HCT116 (cell line): ENCODE measurements around the gene ATP1A2. TPM values are rescaled to one million over a fixed set of nuclear protein-coding genes. Genes with fewer than 3 reads are reported as not detected.

Source experiments
- ATAC-seq: fragments of 200-7000 bp; cut with Tn5 transposase; 2 replicates; pipeline ENCODE4 v1.9.1; 2020; ENCODE audit warnings: mild to moderate bottlenecking, moderate library complexity
- BruUV-seq: library from RNA; stranded (reverse); fragments of 400-500 nt; replicated peaks from 2 replicates; lab custom pipeline; 2021; lab: Mats Ljungman, UMichigan
- CTCF ChIA-PET: fragments of 300-600 bp; sonication (Branson Sonifier 250); formaldehyde crosslinking; loops from one replicate; lab custom pipeline; 2021; ENCODE audit warnings: antibody characterized with exemption; lab: Charles Lee
- POLR2A ChIA-PET: fragments of 300-600, 350-600 bp; sonication (Branson Sonifier 250); formaldehyde crosslinking; loops from one replicate; lab custom pipeline; 2021; ENCODE audit warnings: antibody characterized with exemption; lab: Charles Lee
- RAD21 ChIA-PET, 2 experiments: fragments of 300-600 bp; sonication (Branson Sonifier 250); formaldehyde crosslinking; loops; one replicate each; lab custom pipeline; 2023; ENCODE audit warnings: low total read pairs in 2 of 2; ENCODE audit not compliant: uncharacterized antibody in 2 of 2, unreplicated experiment in 2 of 2, low non-redundant PET in 1 of 2; lab: Charles Lee
- DNase-seq: peaks from one replicate; pipeline ENCODE4 v3.0.0-alpha.2; 2010; ENCODE audit warnings: low read depth, low spot score
- H2AFZ ChIP-seq: fragments of 200-600 bp; shearing (Covaris generic), sonication (generic); 2 replicates; pipeline ENCODE4 v1.6.1; 2017; ENCODE audit warnings: low read depth, mixed run types, mixed read lengths, antibody characterized with exemption, low read length; ENCODE audit not compliant: poor library complexity, severe bottlenecking
- H3K27ac ChIP-seq: 2 replicates; pipeline ENCODE4 v1.5.1; 2012; ENCODE audit warnings: low read depth, low read length
- H3K27me3 ChIP-seq: fragments of 200-600 bp; sonication (generic); 2 replicates; pipeline ENCODE4 v1.6.1; 2016; ENCODE audit warnings: mixed run types, low read length, mixed read lengths; ENCODE audit not compliant: insufficient read depth
- H3K36me3 ChIP-seq, 2 experiments: fragments of 200-500 bp in 1 of 2; fragments of 200-600 bp in 1 of 2; sonication (Bioruptor generic) in 1 of 2; sonication (generic) in 1 of 2; 2 replicates each; pipeline versions ENCODE4 v1.5.1 to v1.6.1; 2014 to 2016; ENCODE audit warnings: low read length in 2 of 2, inconsistent platforms in 1 of 2, mixed read lengths in 1 of 2, mixed run types in 1 of 2; ENCODE audit not compliant: insufficient read depth in 2 of 2, control insufficient read depth in 1 of 2
- H3K4me1 ChIP-seq, 2 experiments: fragments of 200-600 bp in 1 of 2; sonication (generic) in 1 of 2; 2 replicates each; pipeline versions ENCODE4 v1.5.1 to v1.6.1; 2012 to 2017; ENCODE audit warnings: low read length in 2 of 2, inconsistent platforms in 1 of 2, mild to moderate bottlenecking in 1 of 2, mixed read lengths in 1 of 2, mixed run types in 1 of 2, moderate library complexity in 1 of 2; ENCODE audit not compliant: insufficient read depth in 2 of 2, control insufficient read depth in 1 of 2
- H3K4me2 ChIP-seq: fragments of 200-600 bp; sonication (generic); 2 replicates; pipeline ENCODE4 v1.6.1; 2017; ENCODE audit warnings: mixed run types, low read length, mixed read lengths
- H3K4me3 ChIP-seq, 2 experiments: fragments of 200-600 bp in 1 of 2; sonication (generic) in 1 of 2; replicated peaks in 1 of 2; 2 replicates each; pipeline ENCODE4 v1.5.1; 2011 to 2016; ENCODE audit warnings: low read length in 2 of 2, control low read depth in 1 of 2, low read depth in 1 of 2, mild to moderate bottlenecking in 1 of 2, mixed read lengths in 1 of 2, mixed run types in 1 of 2
- H3K79me2 ChIP-seq: fragments of 200-600 bp; sonication (generic); 2 replicates; pipeline ENCODE4 v1.6.1; 2017; ENCODE audit warnings: mild to moderate bottlenecking, mixed run types, low read length, moderate library complexity, mixed read lengths; ENCODE audit not compliant: insufficient read depth
- H3K9ac ChIP-seq: fragments of 200-600 bp; sonication (generic); 2 replicates; pipeline ENCODE4 v1.6.1; 2016; ENCODE audit warnings: low read length, mixed read lengths
- H3K9me2 ChIP-seq: fragments of 200-600 bp; sonication (generic), shearing (Covaris generic); 2 replicates; pipeline ENCODE4 v1.6.1; 2017; ENCODE audit warnings: mixed run types, mild to moderate bottlenecking, moderate library complexity; ENCODE audit not compliant: insufficient read depth
- H3K9me3 ChIP-seq, 2 experiments: fragments of 200-500 bp in 1 of 2; fragments of 200-600 bp in 1 of 2; sonication (Bioruptor generic) in 1 of 2; sonication (generic) in 1 of 2; 2 replicates each; pipeline ENCODE4 v1.6.1; 2014 to 2017; ENCODE audit warnings: low read length in 2 of 2, mixed read lengths in 2 of 2, inconsistent platforms in 1 of 2, low read depth in 1 of 2, mild to moderate bottlenecking in 1 of 2, mixed run types in 1 of 2, moderate library complexity in 1 of 2; ENCODE audit not compliant: control insufficient read depth in 1 of 2, insufficient read depth in 1 of 2
- H4K20me1 ChIP-seq: fragments of 200-600 bp; sonication (generic), shearing (Covaris generic); 2 replicates; pipeline ENCODE4 v1.6.1; 2017; ENCODE audit warnings: mixed run types, mild to moderate bottlenecking, moderate library complexity; ENCODE audit not compliant: insufficient read depth
- CTCF ChIP-seq, 3 experiments: fragments of 200-600 bp in 1 of 3; sonication (generic) in 1 of 3; IDR thresholded peaks in 2 of 3; conservative IDR thresholded peaks in 1 of 3; 2 replicates each; pipeline ENCODE4 v1.5.1; 2012 to 2017; ENCODE audit warnings: low read depth in 2 of 3, low read length in 2 of 3, antibody characterized with exemption in 1 of 3, borderline replicate concordance in 1 of 3, control low read depth in 1 of 3, mild to moderate bottlenecking in 1 of 3, mixed read lengths in 1 of 3, mixed run types in 1 of 3, moderate library complexity in 1 of 3; ENCODE audit not compliant: insufficient read depth in 1 of 3
- EZH2phosphoT487 ChIP-seq: fragments of 200-600 bp; IDR thresholded peaks from 2 replicates; pipeline ENCODE4 v1.6.1; 2018; ENCODE audit warnings: antibody characterized with exemption, borderline replicate concordance
- FOSL1 ChIP-seq: IDR thresholded peaks from 2 replicates; pipeline ENCODE4 v1.6.1; 2012; ENCODE audit warnings: low read depth
- MAX ChIP-seq: IDR thresholded peaks from 2 replicates; pipeline ENCODE4 v1.6.1; 2012
- POLR2A ChIP-seq: IDR thresholded peaks from 2 replicates; pipeline ENCODE4 v1.7.0; 2011; ENCODE audit warnings: borderline replicate concordance; ENCODE audit not compliant: insufficient read depth, insufficient read length; ENCODE audit errors: extremely low read depth
- SIN3A ChIP-seq: IDR thresholded peaks from 2 replicates; pipeline ENCODE4 v1.6.1; 2012; ENCODE audit warnings: low read depth
- SP1 ChIP-seq: IDR thresholded peaks from 2 replicates; pipeline ENCODE4 v1.6.1; 2012; ENCODE audit warnings: low read depth
- SRF ChIP-seq: IDR thresholded peaks from 2 replicates; pipeline ENCODE4 v1.6.1; 2012; ENCODE audit warnings: low read depth
- YY1 ChIP-seq: IDR thresholded peaks from 2 replicates; pipeline ENCODE4 v1.6.1; 2011; ENCODE audit warnings: low read length, low read depth, moderate library complexity, mild to moderate bottlenecking; ENCODE audit not compliant: insufficient replicate concordance; ENCODE audit errors: extremely low read depth
- ZNF274 ChIP-seq: fragments of 200-500 bp; sonication (Bioruptor generic); IDR thresholded peaks from 2 replicates; pipeline ENCODE4 v1.6.1; 2014; ENCODE audit warnings: mild to moderate bottlenecking, low read depth, low read length, inconsistent platforms
- intact Hi-C: fragments of 100-400 bp; cut with micrococcal nuclease; formaldehyde crosslinking; loops from 2 replicates; pipeline ENCODE4 v1.10.0; 2022
- total RNA-seq: library from RNA; stranded (reverse); gene quantifications from one replicate; pipeline ENCODE4 v1.2.1, GENCODE V29; 2021; ENCODE audit not compliant: unreplicated experiment

ATP1A2 gene
- total RNA-seq, 1 experiment from 2014 or later: not detected

GRCh38 chr1:160188341-160188740 lies 72.8 kb downstream of the ATP1A2 start:
- Histone ChIP-seq H3K4me1 (peaks cover 2 to 3% of the 10 kb centered on the region in 2 experiments; a peak in 2 of 4 replicates), H3K9ac (no peak overlapping the region), H3K9me3 (no peaks in the 10 kb centered on the region), H3K79me2 (no peaks in the 10 kb centered on the region), H3K27me3 (no peaks in the 10 kb centered on the region), H3K36me3 (no peaks in the 10 kb centered on the region), H3K4me2 (no peak overlapping the region), H3K9me2 (no peaks in the 10 kb centered on the region), H2AFZ (no peak overlapping the region), H3K27ac (no peak overlapping the region), H3K4me3 (no peak overlapping the region), H4K20me1 (no peaks in the 10 kb centered on the region)
- TF ChIP-seq POLR2A (no peak), FOSL1 (no peak), YY1 (no peak), SIN3A (no peak), MAX (no peak), ZNF274 (no peak), EZH2phosphoT487 (no peak), SRF (no peak)
- no peak for DNase-seq
- intact Hi-C loops: no loop called here
- no TSS peak for BruUV-seq
- CTCF ChIA-PET: no interaction called here
- POLR2A ChIA-PET: no interaction called here
- RAD21 ChIA-PET: no interaction called here
- no peak for ATAC-seq

GRCh38 chr1:160189649-160190625 lies 74.4 kb downstream of the ATP1A2 start, which contains the start of gene CASQ1:
CASQ1 (plus strand) TSS chr1:160190575; CDS start chr1:160190752, 177 bp downstream.
- BruUV-seq: no TSS peak

More at GRCh38 chr1:160189649-160190625, 74.4 kb downstream of the ATP1A2 start, which contains the start of gene CASQ1:
- Histone ChIP-seq H4K20me1 (no peaks in the 10 kb centered on the region), H3K4me3 (no peak within 1 kb of the TSS), H3K27me3 (no peaks in the 10 kb centered on the region), H3K9me2 (no peaks in the 10 kb centered on the region), H3K27ac (no peak within 1 kb of the TSS), H3K9me3 (no peaks in the 10 kb centered on the region), H3K9ac (no peak within 1 kb of the TSS), H2AFZ (no peak within 1 kb of the TSS), H3K4me1 (peaks cover 3 to 4% of the 10 kb centered on the region in 2 experiments; a peak in 2 of 4 replicates), H3K4me2 (no peak within 1 kb of the TSS), H3K36me3 (no peaks in the 10 kb centered on the region), H3K79me2 (no peaks in the 10 kb centered on the region)
- DNase-seq (no peak), ATAC-seq (no peak)
- RAD21 ChIA-PET: interaction anchor here in 1 of 2 experiments (0.5 kb wide), 1 partner anchor 60 kb away, joined by 6 read pairs; no protein-coding TSS in a partner anchor
- CTCF ChIA-PET: interaction anchor here (1.0 kb wide), 1 partner anchor 62 kb away, joined by 3 read pairs; no protein-coding TSS in a partner anchor
- POLR2A ChIA-PET: no interaction called here
- TF ChIP-seq SP1 (no peak), ZNF274 (no peak), CTCF (IDR thresholded peaks at IDR 0.05 in 2 of 3, conservative IDR thresholded peaks at IDR 0.05 in 1 of 3; ENCODE audit: borderline replicate concordance in 1 of 3, insufficient read depth in 1 of 3, low read depth in 2 of 3, low read length in 2 of 3) (no peak)
- intact Hi-C loops: loop anchor here (5.0 kb wide), 1 partner anchor 187 kb away; no protein-coding TSS in a partner anchor
